ENCODE measurements around the gene AUTS2. TPM values are rescaled to one million over a fixed set of nuclear protein-coding genes. Genes with fewer than 3 reads are reported as not detected.
A peak's percentile ranks its signal among the peaks of the same experiment; 100 is the strongest.

AUTS2 gene
- total and polyA plus RNA-seq, 2 of the 8 experiments (the other 6 are each of a cell fraction or from before 2014, with no cell fraction given), result 25.9 to 101 TPM

- Histone ChIP-seq H2BK12ac (ENCODE audit: low read depth, low read length) (no peak overlapping the region), H2BK5ac (ENCODE audit: low read depth, low read length) (no peak overlapping the region), H4K5ac (ENCODE audit: insufficient read length, low read depth, low read length) (no peak overlapping the region), H3K79me1 (ENCODE audit: low read depth, low read length) (no peaks in the 10 kb centered on the region), H4K20me1 (replicated peaks in 1 of 2; ENCODE audit: control insufficient read depth in 1 of 2, insufficient read depth in 2 of 2, low read length in 2 of 2) (no peaks in the 10 kb centered on the region), H3K36me3 (ENCODE audit: control insufficient read depth in 2 of 4, insufficient read depth in 4 of 4, low read length in 3 of 4) (no peaks in the 10 kb centered on the region), H3K56ac (replicated peaks; ENCODE audit: insufficient read length, low read depth, low read length) (no peak overlapping the region), H3K4me2 (ENCODE audit: insufficient read depth in 1 of 2, low read depth in 2 of 2, low read length in 2 of 2) (no peak overlapping the region), H3K27me3 (replicated peaks in 1 of 4; ENCODE audit: control insufficient read depth in 3 of 4, extremely low read depth in 1 of 4, insufficient read depth in 3 of 4, low read length in 3 of 4) (no peaks in the 10 kb centered on the region), H3K4ac (replicated peaks; ENCODE audit: insufficient read length, low read depth, low read length) (no peak overlapping the region), H3K23me2 (ENCODE audit: low read depth, low read length) (no peaks in the 10 kb centered on the region), H4K8ac (ENCODE audit: extremely low read depth, insufficient read depth, low read length) (no peak overlapping the region), H2AFZ (ENCODE audit: low read length) (no peak overlapping the region), H3K23ac (ENCODE audit: insufficient read length) (no peak overlapping the region), H2BK15ac (ENCODE audit: low read length) (no peak overlapping the region), H3K79me2 (ENCODE audit: control insufficient read depth in 1 of 2, insufficient read depth in 2 of 2, low read length in 2 of 2) (no peaks in the 10 kb centered on the region), H3K9ac (replicated peaks in 1 of 4; ENCODE audit: extremely low read depth in 1 of 4, low read depth in 3 of 4, low read length in 3 of 4) (no peak overlapping the region), H4K91ac (replicated peaks; ENCODE audit: insufficient read length, low read length) (no peak overlapping the region), H3K18ac (ENCODE audit: extremely low read depth, low read length) (no peak overlapping the region), H3K4me3 (ENCODE audit: extremely low read depth in 1 of 4, insufficient read depth in 2 of 4, low read depth in 3 of 4, low read length in 4 of 4) (no peak overlapping the region), H2BK120ac (replicated peaks; ENCODE audit: low read depth, low read length) (no peak overlapping the region), H2BK20ac (ENCODE audit: low read length) (no peak overlapping the region), H3K27ac (ENCODE audit: low read depth, low read length) (no peak overlapping the region), H2AK5ac (ENCODE audit: low read depth, low read length) (no peak overlapping the region), H3K9me3 (ENCODE audit: insufficient read depth in 2 of 2, low read depth in 1 of 2, low read length in 1 of 2) (no peaks in the 10 kb centered on the region), H3K4me1 (replicated peaks in 1 of 4; ENCODE audit: control insufficient read depth in 3 of 4, insufficient read depth in 4 of 4, low read length in 3 of 4) (peaks cover 1 to 11% (median 5%) of the 10 kb centered on the region in 4 experiments; a peak in 5 of 7 replicates), H3K14ac (ENCODE audit: insufficient read length) (no peak overlapping the region)
- ChIA-PET CTCF (ENCODE audit: partially characterized antibody) (interaction anchor here (1.2 to 3.0 kb wide), 3 partner anchors 10 to 117 kb away, joined by 3 to 17 read pairs (median 9); no protein-coding TSS in a partner anchor), POLR2A (ENCODE audit: partially characterized antibody) (no interaction called here)
- FAIRE-seq (peak; percentile 73), DNase-seq (ENCODE audit: low read depth in 1 of 2, low spot score in 2 of 2) (no peak)
- WGBS, 2 experiments (ENCODE audit: extremely low coverage in 1 of 2, insufficient coverage in 1 of 2, insufficient read length in 1 of 2, insufficient replicate concordance in 2 of 2, low coverage in 1 of 2, low lambda C conversion rate in 2 of 2, missing lambda C conversion rate in 1 of 2), result 67% methylated on average over 1 of the region's 1 CpG; no CpG with 5 or more reads in 1 of the 2 experiments
- TF ChIP-seq JUN (IDR thresholded peaks at IDR 0.05; ENCODE audit: low read depth, low read length), result no peak
- no peak for TF ChIP-seq RFX5 (IDR thresholded peaks at IDR 0.05; ENCODE audit: borderline replicate concordance, low read depth, low read length)
- no peak for TF ChIP-seq SIN3A (conservative IDR thresholded peaks at IDR 0.05 in 1 of 2, IDR thresholded peaks at IDR 0.05 in 1 of 2; ENCODE audit: low read depth in 1 of 2, low read length in 2 of 2)
- TF ChIP-seq TEAD4 (IDR thresholded peaks at IDR 0.05; ENCODE audit: low read depth, low read length), result no peak
- TF ChIP-seq MAFK (IDR thresholded peaks at IDR 0.05; ENCODE audit: low read depth, low read length), result no peak
- no peak for TF ChIP-seq PHF8 (conservative IDR thresholded peaks at IDR 0.05; ENCODE audit: low read depth, low read length)
- no peak for TF ChIP-seq SAP30 (IDR thresholded peaks at IDR 0.05; ENCODE audit: insufficient read depth, insufficient replicate concordance, low read length)
- TF ChIP-seq CHD2 (IDR thresholded peaks at IDR 0.05; ENCODE audit: low read length), result no peak
- TF ChIP-seq CHD1 (IDR thresholded peaks at IDR 0.05; ENCODE audit: low read depth, low read length), result no peak
- no peak for TF ChIP-seq ASH2L (IDR thresholded peaks at IDR 0.05; ENCODE audit: low read length)
- no peak for TF ChIP-seq KDM5A (IDR thresholded peaks at IDR 0.05; ENCODE audit: low read length)
- no peak for TF ChIP-seq CREB1 (IDR thresholded peaks at IDR 0.05)
- no peak for TF ChIP-seq KDM1A (IDR thresholded peaks at IDR 0.05; ENCODE audit: borderline replicate concordance, low read length)
- TF ChIP-seq SRF (IDR thresholded peaks at IDR 0.05; ENCODE audit: low read depth, low read length), result no peak
- TF ChIP-seq GABPA (IDR thresholded peaks at IDR 0.05; ENCODE audit: borderline replicate concordance, insufficient read depth, low read length), result no peak
- no peak for TF ChIP-seq TAF7 (optimal IDR thresholded peaks at IDR 0.05; ENCODE audit: borderline replicate concordance, low read depth, low read length)
Observed at GRCh38 chr7:70044064-70044463, 445.8 kb downstream of the AUTS2 start.
